Measurements from ENCODE around the gene RAB11FIP4. TPM values are rescaled to one million over a fixed set of nuclear protein-coding genes. Genes with fewer than 3 reads are reported as not detected.
A peak's percentile ranks its signal among the peaks of the same experiment; 100 is the strongest.

RAB11FIP4 gene
- total RNA-seq, 4 donors from 2014 or later, result 0.09 to 0.22 (median 0.16) TPM; not detected in 1

GRCh38 chr17:31506517-31506916, 115.0 kb downstream of the RAB11FIP4 start:
- Histone ChIP-seq H3K27ac (no peak overlapping the region), H3K27me3 (no peaks in the 10 kb centered on the region), H3K36me3 (no peaks in the 10 kb centered on the region), H3K9me3 (no peaks in the 10 kb centered on the region), H3K4me3 (no peak overlapping the region), H3K4me1 (peaks cover 13 to 18% of the 10 kb centered on the region in 2 donors)
- TF ChIP-seq CTCF (IDR thresholded peaks at IDR 0.05 in 4 of 5, conservative IDR thresholded peaks at IDR 0.05 in 1 of 5) (no peak), POLR2A (IDR thresholded peaks at IDR 0.05) (no peak)
- in situ Hi-C loops (cut with MboI; ENCODE audit: low sequenced_read_pairs in 4 of 4), result no loop called here
- ATAC-seq, result no peak
- no peak for DNase-seq
- intact Hi-C loops (cut with DNase I; ENCODE audit: low total_unique reads), result no loop called here

GRCh38 chr17:31508288-31509094, 117.0 kb downstream of the RAB11FIP4 start:
- Histone ChIP-seq H3K4me1 (peaks cover 13 to 18% of the 10 kb centered on the region in 2 donors), H3K36me3 (no peaks in the 10 kb centered on the region), H3K9me3 (no peaks in the 10 kb centered on the region), H3K27ac (no peak overlapping the region), H3K27me3 (no peaks in the 10 kb centered on the region), H3K4me3 (no peak overlapping the region)
- in situ Hi-C loops (cut with MboI; ENCODE audit: low sequenced_read_pairs in 4 of 4), result no loop called here
- ATAC-seq, result no peak
- DNase-seq, result no peak
- intact Hi-C loops (cut with DNase I; ENCODE audit: low total_unique reads), result no loop called here
- no peak for TF ChIP-seq CTCF (IDR thresholded peaks at IDR 0.05 in 4 of 5, conservative IDR thresholded peaks at IDR 0.05 in 1 of 5)
- TF ChIP-seq POLR2A (IDR thresholded peaks at IDR 0.05), result no peak

- in situ Hi-C loops (cut with MboI; ENCODE audit: low sequenced_read_pairs in 4 of 4), result no loop called here
- no peak for DNase-seq
- Histone ChIP-seq H3K27me3 (no peaks in the 10 kb centered on the region), H3K4me3 (no peak overlapping the region), H3K36me3 (no peaks in the 10 kb centered on the region), H3K4me1 (peaks cover 13 to 18% of the 10 kb centered on the region in 2 donors), H3K27ac (no peak overlapping the region), H3K9me3 (no peaks in the 10 kb centered on the region)
- TF ChIP-seq POLR2A (IDR thresholded peaks at IDR 0.05), result no peak
- no peak for TF ChIP-seq CTCF (IDR thresholded peaks at IDR 0.05 in 4 of 5, conservative IDR thresholded peaks at IDR 0.05 in 1 of 5)
- ATAC-seq, result no peak
- intact Hi-C loops (cut with DNase I; ENCODE audit: low total_unique reads), result no loop called here
Measured at GRCh38 chr17:31509095-31509804, 117.8 kb downstream of the RAB11FIP4 start.

GRCh38 chr17:31509805-31510177, 118.3 kb downstream of the RAB11FIP4 start:
- Histone ChIP-seq H3K4me3 (no peak overlapping the region), H3K4me1 (peaks cover 13 to 18% of the 10 kb centered on the region in 2 donors), H3K27ac (peak overlapping the region in 3 of 4 donors; percentile 50 to 59 (median 59)), H3K27me3 (no peaks in the 10 kb centered on the region), H3K9me3 (no peaks in the 10 kb centered on the region), H3K36me3 (no peaks in the 10 kb centered on the region)
- in situ Hi-C loops (cut with MboI; ENCODE audit: low sequenced_read_pairs in 4 of 4), result no loop called here
- DNase-seq, result no peak
- TF ChIP-seq CTCF (IDR thresholded peaks at IDR 0.05 in 4 of 5, conservative IDR thresholded peaks at IDR 0.05 in 1 of 5) (no peak), POLR2A (IDR thresholded peaks at IDR 0.05) (no peak)
- intact Hi-C loops (cut with DNase I; ENCODE audit: low total_unique reads), result no loop called here
- peak; percentile 9 to 38 for ATAC-seq

Measured in gastrocnemius medialis (tissue), 4 donors.